GM12892 (cell line): Measurements from ENCODE around the gene MAP2K5.

Experiments
- POLR2A ChIP-seq: IDR thresholded peaks from 2 replicates; pipeline ENCODE4 v1.6.1; 2011; ENCODE audit warnings: low read depth, low read length, control low read depth
- POLR2AphosphoS5 ChIP-seq: IDR thresholded peaks from 2 replicates; pipeline ENCODE4 v1.6.1; 2011; ENCODE audit warnings: low read depth, low read length, control low read depth

DNA sequence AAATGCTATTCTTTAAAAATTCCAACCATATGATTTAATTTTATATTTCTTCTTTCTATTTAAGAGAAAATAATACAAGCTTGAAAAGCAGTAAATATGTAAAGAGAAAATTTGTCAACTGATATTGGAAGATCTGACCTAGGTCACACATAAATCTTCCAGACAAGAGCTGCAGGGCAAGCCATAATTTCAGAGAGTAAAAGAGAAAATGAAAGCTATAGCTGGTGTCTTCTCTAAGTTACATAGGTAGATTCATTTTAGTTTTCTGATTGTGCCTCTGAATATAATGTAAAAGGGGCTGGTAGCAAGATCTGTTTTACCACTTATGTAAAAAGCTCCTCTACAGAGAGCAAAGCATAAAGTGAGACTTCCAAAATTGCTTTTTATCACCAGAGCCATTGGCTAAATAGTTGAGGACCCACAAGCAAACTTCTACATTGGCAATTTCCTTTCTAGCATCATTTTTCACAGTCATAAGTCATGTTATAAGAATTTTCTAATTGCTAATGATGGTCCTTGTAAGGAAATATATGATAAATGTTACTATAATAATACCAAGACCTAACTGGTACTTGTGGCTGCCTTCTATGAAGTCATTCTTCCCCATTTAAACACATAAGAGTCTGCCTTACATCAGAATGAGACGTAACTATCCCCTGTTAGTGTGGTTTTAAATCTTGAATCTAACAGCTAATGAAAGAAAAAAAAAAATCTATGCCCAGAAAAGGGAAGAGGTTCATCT is 202.0 kb downstream of the MAP2K5 start:
- no peak for TF ChIP-seq POLR2AphosphoS5
- no peak for TF ChIP-seq POLR2A
